CD4-positive, alpha-beta T cell (primary cell): ENCODE measurements around the gene FBXO30. TPM values are rescaled to one million over a fixed set of nuclear protein-coding genes. Genes with fewer than 3 reads are reported as not detected.

Experiments
- ATAC-seq: fragments of 200-7000 bp; cut with Tn5 transposase; one replicate; pipeline ENCODE4 v1.10.0; 2022; ENCODE audit warnings: mild to moderate bottlenecking; ENCODE audit not compliant: poor library complexity
- CTCF ChIA-PET: fragments of 350-600 bp; sonication (Branson Sonifier 250); formaldehyde crosslinking; loops from one replicate; lab custom pipeline; 2021; ENCODE audit warnings: antibody characterized with exemption, inconsistent platforms; lab: Charles Lee
- POLR2A ChIA-PET: fragments of 350-600 bp; sonication (Branson Sonifier 250); formaldehyde crosslinking; loops from one replicate; lab custom pipeline; 2021; ENCODE audit warnings: antibody characterized with exemption, inconsistent platforms; lab: Charles Lee
- DNase-seq, 14 experiments: peaks; one replicate each; pipeline ENCODE4 v3.0.0-alpha.2; 2013 to 2020; ENCODE audit warnings: mixed read lengths in 2 of 14
- H3K27ac ChIP-seq, 2 donors: one replicate each; pipeline versions ENCODE4 v1.5.1 to v1.7.0; 2013; ENCODE audit warnings: low read length in 2 of 2, low read depth in 1 of 2, mild to moderate bottlenecking in 1 of 2
- H3K27me3 ChIP-seq, 2 experiments: 1 replicate in 1 of 2; 2 replicates in 1 of 2; pipeline versions ENCODE4 v1.6.1 to v1.7.0; 2013; ENCODE audit warnings: low read length in 2 of 2, control low read depth in 1 of 2, mild to moderate bottlenecking in 1 of 2, moderate library complexity in 1 of 2; ENCODE audit not compliant: insufficient read depth in 2 of 2, control insufficient read depth in 1 of 2
- H3K36me3 ChIP-seq: one replicate; pipeline ENCODE4 v1.6.1; 2013; ENCODE audit warnings: low read length, control low read depth; ENCODE audit not compliant: insufficient read depth
- H3K4me1 ChIP-seq: one replicate; pipeline ENCODE4 v1.6.1; 2013; ENCODE audit warnings: low read length, control low read depth; ENCODE audit not compliant: insufficient read depth
- H3K4me3 ChIP-seq: one replicate; pipeline ENCODE4 v1.5.1; 2013; ENCODE audit warnings: mild to moderate bottlenecking, low read length, moderate library complexity
- H3K9me3 ChIP-seq, 2 experiments: 1 replicate in 1 of 2; 2 replicates in 1 of 2; pipeline versions ENCODE4 v1.6.1 to v1.7.0; 2013; ENCODE audit warnings: low read length in 2 of 2, mild to moderate bottlenecking in 2 of 2, control low read depth in 1 of 2, moderate library complexity in 1 of 2; ENCODE audit not compliant: control insufficient read depth in 1 of 2, insufficient read depth in 1 of 2
- H3K27ac Mint-ChIP-seq: one replicate; pipeline ENCODE4 v1.8.0; 2020; ENCODE audit warnings: mixed read lengths
- H3K27me3 Mint-ChIP-seq: one replicate; pipeline ENCODE4 v1.8.0; 2021; ENCODE audit warnings: mixed read lengths
- H3K36me3 Mint-ChIP-seq: one replicate; pipeline ENCODE4 v1.8.0; 2021; ENCODE audit warnings: low read depth, mixed read lengths
- H3K4me1 Mint-ChIP-seq: one replicate; pipeline ENCODE4 v1.8.0; 2021; ENCODE audit warnings: low read depth, mixed read lengths
- H3K4me3 Mint-ChIP-seq: one replicate; pipeline ENCODE4 v1.8.0; 2020; ENCODE audit warnings: mild to moderate bottlenecking, mixed read lengths
- H3K9me3 Mint-ChIP-seq: one replicate; pipeline ENCODE4 v1.8.0; 2020; ENCODE audit warnings: mixed read lengths
- intact Hi-C, 2 experiments: fragments of 100-400 bp; cut with DNase I in 1 of 2; cut with micrococcal nuclease in 1 of 2; formaldehyde crosslinking; loops; one replicate each; pipeline versions ENCODE4 v1.15.1 to v1.9.0; 2023 to 2025; cut with DNase I, micrococcal nuclease
- total RNA-seq, 174 experiments: library from RNA in 2 of 174; stranded (reverse) in 2 of 174; gene quantifications; one replicate each; pipeline ENCODE4 v1.2.3 and lab custom pipeline; 2021 to 2026
- TF ChIP-seq, protein P1 (sequence below): fragments of 200-600 bp; IDR thresholded peaks from one replicate; pipeline ENCODE4 v1.8.0; 2022; ENCODE audit warnings: antibody characterized with exemption, mild to moderate bottlenecking

FBXO30 gene
- total RNA-seq, 2 experiments from 2014 or later, result 1.3 to 1.4 TPM

DNA sequence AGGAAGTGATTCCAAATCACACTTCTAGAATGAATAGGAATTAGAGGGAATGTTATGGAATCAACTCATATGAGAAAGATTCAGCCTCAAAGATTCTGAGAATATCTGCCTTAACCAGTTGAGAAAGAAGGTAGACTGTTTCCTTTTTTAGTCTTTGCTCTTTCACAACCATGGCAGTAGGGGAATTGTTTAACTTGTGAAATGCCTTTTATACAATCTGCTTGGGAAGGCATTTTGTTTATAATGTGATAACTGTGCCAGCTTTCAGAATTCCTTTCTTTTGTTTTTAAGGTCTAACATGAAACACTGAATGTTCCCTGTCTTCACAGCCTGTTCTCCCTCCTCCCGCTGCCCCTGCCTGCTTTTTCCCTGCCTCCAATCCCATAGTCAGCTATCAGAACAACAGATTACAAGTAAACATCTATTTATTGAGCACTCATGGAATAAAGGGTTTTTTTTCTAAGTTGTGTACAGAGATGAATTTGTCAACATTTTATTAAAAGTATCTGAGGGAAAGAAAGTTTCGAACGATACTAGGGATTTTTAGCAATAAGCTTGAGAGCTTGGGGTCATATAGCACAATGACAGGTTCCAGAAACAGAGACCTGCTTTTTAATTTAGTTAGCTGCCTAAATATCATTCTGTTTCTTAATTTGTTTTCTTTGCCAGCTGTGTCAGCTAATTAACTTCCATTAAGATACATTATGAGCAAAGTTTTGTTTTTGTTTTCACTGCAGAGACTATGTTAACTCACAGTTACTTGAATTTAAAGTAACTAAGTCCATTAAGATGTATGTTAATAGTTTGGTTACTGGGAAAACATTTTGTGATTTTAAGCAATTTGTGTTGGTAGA, 28.3 kb upstream of the FBXO30 start:
- intact Hi-C loops, result no loop called here
- no peaks in the 10 kb centered on the region for H3K9me3 Mint-ChIP-seq

DNA sequence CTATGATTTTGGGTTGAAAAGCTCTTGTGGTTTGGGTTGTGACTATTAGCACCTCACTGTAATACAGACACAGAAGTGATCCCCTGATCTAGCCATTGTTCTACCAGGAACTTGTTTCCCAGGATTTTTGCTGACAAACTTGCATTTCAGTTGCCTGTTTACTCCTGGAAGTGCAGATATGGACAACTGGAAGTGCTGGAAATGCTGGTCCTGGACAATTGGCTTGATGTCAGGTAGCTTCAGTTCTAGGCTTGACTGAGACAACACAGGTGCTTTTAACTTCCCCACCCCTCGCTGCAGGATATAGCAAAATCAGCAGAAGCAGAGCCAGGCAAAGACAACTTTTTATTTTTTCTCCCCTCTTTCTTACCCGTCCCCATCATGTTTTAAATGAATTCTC, 27.1 kb upstream of the FBXO30 start:
- Histone ChIP-seq H3K36me3 (no peaks in the 10 kb centered on the region), H3K27ac (no peak overlapping the region), H3K4me1 (no peaks in the 10 kb centered on the region), H3K9me3 (no peaks in the 10 kb centered on the region), H3K4me3 (no peak overlapping the region), H3K27me3 (no peaks in the 10 kb centered on the region)
- CTCF ChIA-PET, result no interaction called here
- TF ChIP-seq, protein P1, sequence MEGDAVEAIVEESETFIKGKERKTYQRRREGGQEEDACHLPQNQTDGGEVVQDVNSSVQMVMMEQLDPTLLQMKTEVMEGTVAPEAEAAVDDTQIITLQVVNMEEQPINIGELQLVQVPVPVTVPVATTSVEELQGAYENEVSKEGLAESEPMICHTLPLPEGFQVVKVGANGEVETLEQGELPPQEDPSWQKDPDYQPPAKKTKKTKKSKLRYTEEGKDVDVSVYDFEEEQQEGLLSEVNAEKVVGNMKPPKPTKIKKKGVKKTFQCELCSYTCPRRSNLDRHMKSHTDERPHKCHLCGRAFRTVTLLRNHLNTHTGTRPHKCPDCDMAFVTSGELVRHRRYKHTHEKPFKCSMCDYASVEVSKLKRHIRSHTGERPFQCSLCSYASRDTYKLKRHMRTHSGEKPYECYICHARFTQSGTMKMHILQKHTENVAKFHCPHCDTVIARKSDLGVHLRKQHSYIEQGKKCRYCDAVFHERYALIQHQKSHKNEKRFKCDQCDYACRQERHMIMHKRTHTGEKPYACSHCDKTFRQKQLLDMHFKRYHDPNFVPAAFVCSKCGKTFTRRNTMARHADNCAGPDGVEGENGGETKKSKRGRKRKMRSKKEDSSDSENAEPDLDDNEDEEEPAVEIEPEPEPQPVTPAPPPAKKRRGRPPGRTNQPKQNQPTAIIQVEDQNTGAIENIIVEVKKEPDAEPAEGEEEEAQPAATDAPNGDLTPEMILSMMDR, result no peak
- Mint-ChIP-seq H3K27ac (no peak overlapping the region), H3K4me1 (no peaks in the 10 kb centered on the region), H3K36me3 (no peaks in the 10 kb centered on the region), H3K4me3 (no peak overlapping the region), H3K9me3 (no peaks in the 10 kb centered on the region), H3K27me3 (no peaks in the 10 kb centered on the region)
- ATAC-seq (no peak), DNase-seq (no peak)
- intact Hi-C loops, result no loop called here
- POLR2A ChIA-PET, result no interaction called here

More for the DNA sequence above, 28.3 kb upstream of the FBXO30 start:
- no peaks in the 10 kb centered on the region for H3K36me3 Mint-ChIP-seq
- no peaks in the 10 kb centered on the region for H3K4me1 ChIP-seq
- H3K36me3 ChIP-seq, result no peaks in the 10 kb centered on the region
- H3K4me3 Mint-ChIP-seq, result no peak overlapping the region
- H3K27ac ChIP-seq, result no peak overlapping the region
- H3K27ac Mint-ChIP-seq, result no peak overlapping the region
- no peaks in the 10 kb centered on the region for H3K27me3 Mint-ChIP-seq
- ATAC-seq (no peak), DNase-seq (no peak)
- ChIA-PET POLR2A (no interaction called here), CTCF (no interaction called here)
- H3K4me1 Mint-ChIP-seq, result no peaks in the 10 kb centered on the region
- TF ChIP-seq, protein P1, result no peak
- H3K27me3 ChIP-seq, result no peaks in the 10 kb centered on the region
- H3K4me3 ChIP-seq, result no peak overlapping the region
- no peaks in the 10 kb centered on the region for H3K9me3 ChIP-seq

DNA sequence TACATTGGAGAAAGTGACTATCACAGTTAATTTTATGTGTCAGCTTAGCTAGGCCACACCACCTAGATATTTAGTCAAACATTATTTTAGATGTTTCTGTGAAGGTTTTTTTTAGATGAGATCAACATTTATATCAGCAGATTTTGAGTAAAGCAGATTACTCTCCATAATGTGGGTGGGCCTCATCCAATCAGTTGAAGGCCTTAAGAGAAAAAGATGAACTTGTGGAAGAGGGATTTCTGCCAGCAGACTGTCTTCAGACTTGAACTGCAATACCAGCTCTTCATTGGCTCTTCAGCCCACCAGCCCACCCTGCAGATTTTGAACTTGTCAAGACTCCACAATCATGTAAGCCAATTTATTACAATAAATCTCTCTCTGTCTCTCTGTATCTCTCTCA, 25.1 kb upstream of the FBXO30 start:
- Histone ChIP-seq H3K27ac (no peak overlapping the region), H3K36me3 (no peaks in the 10 kb centered on the region), H3K4me1 (no peaks in the 10 kb centered on the region), H3K27me3 (no peaks in the 10 kb centered on the region), H3K4me3 (no peak overlapping the region), H3K9me3 (no peaks in the 10 kb centered on the region)
- intact Hi-C loops, result no loop called here
- Mint-ChIP-seq H3K27ac (no peak overlapping the region), H3K27me3 (no peaks in the 10 kb centered on the region), H3K36me3 (no peaks in the 10 kb centered on the region), H3K4me3 (no peak overlapping the region), H3K9me3 (no peaks in the 10 kb centered on the region), H3K4me1 (no peaks in the 10 kb centered on the region)
- DNase-seq (no peak), ATAC-seq (no peak)
- CTCF ChIA-PET, result no interaction called here
- TF ChIP-seq, protein P1, result no peak
- POLR2A ChIA-PET, result no interaction called here
